Measurements from ENCODE around the gene GRM1. TPM values are rescaled to one million over a fixed set of nuclear protein-coding genes. Genes with fewer than 3 reads are reported as not detected.

The GRM1 gene
- total and polyA plus RNA-seq, 9 of the 15 experiments (the other 6 are each of a cell fraction or from before 2014, with no cell fraction given) = not detected

DNA sequence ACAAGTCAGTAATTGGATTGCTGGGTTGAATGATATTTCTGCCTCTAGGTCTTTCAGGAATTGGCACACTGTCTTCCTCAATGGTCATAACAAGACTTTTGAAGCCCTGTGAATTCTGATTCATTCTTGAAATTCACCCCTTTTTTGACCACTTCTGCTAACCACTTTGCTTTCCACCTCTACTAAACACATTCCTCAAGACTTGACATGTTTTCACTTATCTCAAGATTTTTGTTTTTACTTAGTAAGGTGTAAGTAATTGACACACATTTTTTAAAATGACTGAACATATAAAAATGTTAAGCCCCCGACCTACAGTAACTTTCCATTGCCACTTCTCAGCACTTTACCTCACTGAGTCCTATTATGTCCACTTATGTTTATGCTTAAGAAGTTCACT lies 239.1 kb downstream of the GRM1 start:
- H3K9ac ChIP-seq (ENCODE audit: insufficient read depth in 1 of 2, low read depth in 2 of 2, low read length in 2 of 2) = no peak overlapping the region
- CTCF ChIA-PET (ENCODE audit: low intra/inter-chr PET ratio) = no interaction called here
- no peaks in the 10 kb centered on the region for H3K36me3 ChIP-seq (ENCODE audit: control insufficient read depth, insufficient read depth, low read length)
- no peaks in the 10 kb centered on the region for H3K9me1 ChIP-seq (ENCODE audit: control insufficient read depth, insufficient read depth, low read length)
- H2AFZ ChIP-seq (ENCODE audit: low read depth, low read length) = no peak overlapping the region
- FAIRE-seq (no peak), DNase-seq (ENCODE audit: extremely low read depth in 1 of 4, low spot score in 3 of 4) (no peak), ATAC-seq (no peak)
- no peak overlapping the region for H3K27ac ChIP-seq (ENCODE audit: extremely low read depth, low read depth, low read length)
- H3K4me2 ChIP-seq (ENCODE audit: insufficient read depth, low read length) = no peak overlapping the region
- in situ Hi-C loops (cut with MboI) = no loop called here
- intact Hi-C loops (cut with micrococcal nuclease) = no loop called here
- H3K9me3 ChIP-seq (replicated peaks; ENCODE audit: control insufficient read depth, insufficient read depth, low read depth, low read length) = no peaks in the 10 kb centered on the region
- H3K27me3 ChIP-seq (ENCODE audit: control insufficient read depth in 2 of 2, insufficient read depth in 2 of 2, low read length in 2 of 2) = no peaks in the 10 kb centered on the region
- 0% methylated on average over 1 of the region's 1 CpG for WGBS (ENCODE audit: insufficient coverage, low coverage, missing lambda C conversion rate)
- no peak overlapping the region for H3K4me3 ChIP-seq
- BruUV-seq (replicated peaks) = no TSS peak
- POLR2A ChIA-PET = no interaction called here
- H4K20me1 ChIP-seq (replicated peaks; ENCODE audit: control insufficient read depth, insufficient read depth, low read length) = no peaks in the 10 kb centered on the region
- no peak for TF ChIP-seq LARP7 (IDR thresholded peaks at IDR 0.05)
- TF ChIP-seq RBFOX2 (IDR thresholded peaks at IDR 0.05; ENCODE audit: low read depth, low read length) = no peak
- TF ChIP-seq, protein P1, sequence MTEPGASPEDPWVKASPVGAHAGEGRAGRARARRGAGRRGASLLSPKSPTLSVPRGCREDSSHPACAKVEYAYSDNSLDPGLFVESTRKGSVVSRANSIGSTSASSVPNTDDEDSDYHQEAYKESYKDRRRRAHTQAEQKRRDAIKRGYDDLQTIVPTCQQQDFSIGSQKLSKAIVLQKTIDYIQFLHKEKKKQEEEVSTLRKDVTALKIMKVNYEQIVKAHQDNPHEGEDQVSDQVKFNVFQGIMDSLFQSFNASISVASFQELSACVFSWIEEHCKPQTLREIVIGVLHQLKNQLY (CRISPR knock-in tag; conservative IDR thresholded peaks at IDR 0.05) = no peak
- TF ChIP-seq SIRT6 (IDR thresholded peaks at IDR 0.05; ENCODE audit: low read depth, low read length) = no peak
- no peak for TF ChIP-seq FOXJ3 (CRISPR knock-in tag; IDR thresholded peaks at IDR 0.05)
- TF ChIP-seq ATF2 (CRISPR knock-in tag; IDR thresholded peaks at IDR 0.05) = no peak
- no peak for TF ChIP-seq ZNF395 (CRISPR knock-in tag; IDR thresholded peaks at IDR 0.05)
- TF ChIP-seq SIN3A (IDR thresholded peaks at IDR 0.05; ENCODE audit: borderline replicate concordance in 2 of 2, control insufficient read depth in 1 of 2, low read depth in 2 of 2, low read length in 2 of 2) = no peak
- no peak for TF ChIP-seq EWSR1 (IDR thresholded peaks at IDR 0.05; ENCODE audit: borderline replicate concordance, low read depth, partially characterized antibody)
- H3K4me1 ChIP-seq (replicated peaks in 1 of 2; ENCODE audit: control insufficient read depth in 2 of 2, insufficient read depth in 2 of 2, low read length in 2 of 2) = no peaks in the 10 kb centered on the region
- no peaks in the 10 kb centered on the region for H3K79me2 ChIP-seq (ENCODE audit: control insufficient read depth, insufficient read depth, low read length)
